Endothelial cell of umbilical vein (primary cell): Measurements from ENCODE around the gene RIC1. TPM values are rescaled to one million over a fixed set of nuclear protein-coding genes. Genes with fewer than 3 reads are reported as not detected.

ENCODE experiments used
- BruUV-seq: library from RNA; stranded (reverse); fragments of 400-500 nt; replicated peaks from 2 replicates; lab custom pipeline; 2021; lab: Mats Ljungman, UMichigan
- CTCF ChIA-PET: fragments of 300-600, 350-600 bp; sonication (Branson Sonifier 250); formaldehyde crosslinking; loops from one replicate; lab custom pipeline; 2021; ENCODE audit warnings: antibody characterized with exemption, inconsistent platforms; lab: Charles Lee
- POLR2A ChIA-PET: fragments of 300-600, 350-600 bp; sonication (Branson Sonifier 250); formaldehyde crosslinking; loops from one replicate; lab custom pipeline; 2021; ENCODE audit warnings: antibody characterized with exemption, inconsistent platforms; lab: Charles Lee
- DNase-seq: peaks from one replicate; pipeline ENCODE4 v3.0.0-alpha.2; 2011; ENCODE audit warnings: low read depth, low spot score
- FAIRE-seq: peaks from 2 replicates; lab custom pipeline; 2011; peaks lifted over from hg19 to GRCh38; lab: Jason Lieb, UNC
- H2AFZ ChIP-seq: 2 replicates; pipeline ENCODE4 v1.6.0; 2012; ENCODE audit warnings: low read depth, low read length, control low read depth, inconsistent platforms
- H3K27ac ChIP-seq: 2 replicates; pipeline ENCODE4 v1.5.1; 2011; ENCODE audit warnings: low read depth, mild to moderate bottlenecking, control low read depth, low read length, moderate library complexity; ENCODE audit not compliant: insufficient read depth
- H3K27me3 ChIP-seq, 2 experiments: 2 replicates each; pipeline versions ENCODE4 v1.6.0 to v1.6.1; 2011; ENCODE audit warnings: low read length in 2 of 2, mixed read lengths in 1 of 2; ENCODE audit not compliant: control insufficient read depth in 2 of 2, insufficient read depth in 2 of 2
- H3K36me3 ChIP-seq, 2 experiments: 2 replicates in 1 of 2; 3 replicates in 1 of 2; pipeline ENCODE4 v1.5.1; 2011; ENCODE audit warnings: low read length in 2 of 2, mild to moderate bottlenecking in 1 of 2, moderate library complexity in 1 of 2; ENCODE audit not compliant: control insufficient read depth in 2 of 2, insufficient read depth in 2 of 2; ENCODE audit errors: extremely low read depth in 1 of 2
- H3K4me1 ChIP-seq: 3 replicates; pipeline ENCODE4 v1.5.1; 2011; ENCODE audit warnings: mild to moderate bottlenecking, low read length; ENCODE audit not compliant: control insufficient read depth, insufficient read depth; ENCODE audit errors: extremely low read depth
- H3K4me2 ChIP-seq: 2 replicates; pipeline ENCODE4 v1.6.1; 2011; ENCODE audit warnings: low read length, control low read depth, mixed read lengths; ENCODE audit not compliant: insufficient read depth
- H3K4me3 ChIP-seq, 3 experiments: fragments of 200-600 bp in 1 of 3; sonication (generic), shearing (Covaris generic) in 1 of 3; replicated peaks in 1 of 3; 2 replicates each; pipeline ENCODE4 v1.5.1; 2011 to 2016; ENCODE audit warnings: control low read depth in 3 of 3, low read length in 3 of 3, mild to moderate bottlenecking in 2 of 3, inconsistent platforms in 1 of 3, low read depth in 1 of 3, moderate library complexity in 1 of 3; ENCODE audit not compliant: insufficient read depth in 1 of 3
- H3K79me2 ChIP-seq: 2 replicates; pipeline ENCODE4 v1.6.0; 2012; ENCODE audit warnings: low read length, inconsistent platforms; ENCODE audit not compliant: control insufficient read depth, insufficient read depth
- H3K9ac ChIP-seq: replicated peaks from 2 replicates; pipeline ENCODE3; 2011; ENCODE audit warnings: low read length, control low read depth; ENCODE audit not compliant: insufficient read depth; ENCODE audit errors: extremely low read depth
- H3K9me1 ChIP-seq: replicated peaks from 3 replicates; pipeline ENCODE4 v1.6.0; 2011; ENCODE audit warnings: mild to moderate bottlenecking, low read length; ENCODE audit not compliant: control insufficient read depth, insufficient read depth; ENCODE audit errors: extremely low read depth
- H3K9me3 ChIP-seq: replicated peaks from 2 replicates; pipeline ENCODE4 v1.5.1; 2012; ENCODE audit warnings: low read length, inconsistent platforms; ENCODE audit not compliant: control insufficient read depth, insufficient read depth
- H4K20me1 ChIP-seq: replicated peaks from 2 replicates; pipeline ENCODE3; 2011; ENCODE audit warnings: mild to moderate bottlenecking, low read length; ENCODE audit not compliant: control insufficient read depth, insufficient read depth; ENCODE audit errors: extremely low read depth
- EZH2 ChIP-seq: IDR thresholded peaks from 2 replicates; pipeline ENCODE4 v1.6.1; 2012; ENCODE audit warnings: borderline replicate concordance, low read depth, mild to moderate bottlenecking, moderate library complexity, low read length, inconsistent platforms; ENCODE audit not compliant: severe bottlenecking
- FOS ChIP-seq: IDR thresholded peaks from 2 replicates; pipeline ENCODE4 v1.6.1; 2011; ENCODE audit warnings: mild to moderate bottlenecking, low read length, moderate library complexity, borderline replicate concordance; ENCODE audit not compliant: insufficient read depth
- GATA2 ChIP-seq: IDR thresholded peaks from 2 replicates; pipeline ENCODE4 v1.7.0; 2011; ENCODE audit warnings: low read depth, mild to moderate bottlenecking, moderate library complexity, mixed read lengths, low read length; ENCODE audit not compliant: insufficient read length, insufficient read depth
- JUN ChIP-seq: IDR thresholded peaks from 2 replicates; pipeline ENCODE4 v1.6.1; 2011; ENCODE audit warnings: borderline replicate concordance, low read depth; ENCODE audit not compliant: insufficient read length, insufficient read depth
- MAX ChIP-seq: IDR thresholded peaks from 2 replicates; pipeline ENCODE4 v1.6.1; 2011; ENCODE audit not compliant: insufficient read depth, insufficient read length
- MYC ChIP-seq: IDR thresholded peaks from one replicate; pipeline ENCODE4 v1.6.1; 2011; ENCODE audit warnings: mild to moderate bottlenecking, low read depth, low read length
- POLR2A ChIP-seq: IDR thresholded peaks from 2 replicates; pipeline ENCODE4 v1.6.1; 2012; ENCODE audit warnings: low read depth, mild to moderate bottlenecking, control low read depth, low read length
- POLR2AphosphoS5 ChIP-seq: IDR thresholded peaks from 2 replicates; pipeline ENCODE4 v1.6.1; 2012; ENCODE audit warnings: low read depth, mild to moderate bottlenecking, control low read depth, low read length, moderate library complexity; ENCODE audit not compliant: insufficient read depth
- dilution Hi-C: fragments of 300-500 bp; cut with MboI; formaldehyde crosslinking; loops from one replicate; pipeline ENCODE4 v1.15.0; 2019; ENCODE audit warnings: low sequenced_read_pairs; ENCODE audit not compliant: extremely low pct_ligation_motif_present
- intact Hi-C: fragments of 100-400 bp; cut with micrococcal nuclease; formaldehyde crosslinking; loops from one replicate; pipeline ENCODE4 v1.10.0; 2022
- polyA plus RNA-seq, 4 experiments: library from polyadenylated mRNA; depleted of rRNA in 3 of 4; stranded (reverse) in 3 of 4; unstranded in 1 of 4; fragments of >200 nt; gene quantifications; 2 replicates each; pipeline versions ENCODE4 v1.2.1 to v1.2.3, GENCODE V29; 2011 to 2012; ENCODE audit warnings: missing spikeins in 1 of 4
- total RNA-seq: library from RNA; stranded (reverse); gene quantifications from 2 replicates; pipeline ENCODE4 v1.2.3, GENCODE V29; 2021
- TF ChIP-seq, protein P1 (sequence below), 2 donors: IDR thresholded peaks; 1 replicate in 1 of 2; 2 replicates in 1 of 2; pipeline ENCODE4 v1.5.1; 2011; ENCODE audit warnings: low read length in 2 of 2, mild to moderate bottlenecking in 2 of 2, moderate library complexity in 2 of 2, control low read depth in 1 of 2, inconsistent platforms in 1 of 2, low read depth in 1 of 2; ENCODE audit not compliant: insufficient read depth in 1 of 2; ENCODE audit errors: extremely low read depth in 1 of 2

RIC1 gene
- total and polyA plus RNA-seq, 2 donors (not counting 3 experiments of a cell fraction or from before 2014, with no cell fraction given), result 14.0 to 23.5 TPM

GRCh38 chr9:5787759-5788302 lies 158.9 kb downstream of the RIC1 start:
- no peaks in the 10 kb centered on the region for H3K9me1 ChIP-seq
- POLR2A ChIA-PET, result no interaction called here
- H3K9ac ChIP-seq, result no peak overlapping the region
- no peak overlapping the region for H3K4me3 ChIP-seq
- peaks cover 10% of the 10 kb centered on the region for H3K4me1 ChIP-seq
- TF ChIP-seq MYC (no peak), MAX (no peak), POLR2AphosphoS5 (no peak), EZH2 (no peak), GATA2 (no peak), JUN (no peak), POLR2A (no peak), FOS (no peak)
- TF ChIP-seq, protein P1, sequence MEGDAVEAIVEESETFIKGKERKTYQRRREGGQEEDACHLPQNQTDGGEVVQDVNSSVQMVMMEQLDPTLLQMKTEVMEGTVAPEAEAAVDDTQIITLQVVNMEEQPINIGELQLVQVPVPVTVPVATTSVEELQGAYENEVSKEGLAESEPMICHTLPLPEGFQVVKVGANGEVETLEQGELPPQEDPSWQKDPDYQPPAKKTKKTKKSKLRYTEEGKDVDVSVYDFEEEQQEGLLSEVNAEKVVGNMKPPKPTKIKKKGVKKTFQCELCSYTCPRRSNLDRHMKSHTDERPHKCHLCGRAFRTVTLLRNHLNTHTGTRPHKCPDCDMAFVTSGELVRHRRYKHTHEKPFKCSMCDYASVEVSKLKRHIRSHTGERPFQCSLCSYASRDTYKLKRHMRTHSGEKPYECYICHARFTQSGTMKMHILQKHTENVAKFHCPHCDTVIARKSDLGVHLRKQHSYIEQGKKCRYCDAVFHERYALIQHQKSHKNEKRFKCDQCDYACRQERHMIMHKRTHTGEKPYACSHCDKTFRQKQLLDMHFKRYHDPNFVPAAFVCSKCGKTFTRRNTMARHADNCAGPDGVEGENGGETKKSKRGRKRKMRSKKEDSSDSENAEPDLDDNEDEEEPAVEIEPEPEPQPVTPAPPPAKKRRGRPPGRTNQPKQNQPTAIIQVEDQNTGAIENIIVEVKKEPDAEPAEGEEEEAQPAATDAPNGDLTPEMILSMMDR (IDR thresholded peaks at IDR 0.05; ENCODE audit: extremely low read depth in 1 of 2, insufficient read depth in 1 of 2, low read depth in 1 of 2, low read length in 2 of 2), result no peak
- no peak overlapping the region for H3K27ac ChIP-seq
- DNase-seq (no peak), FAIRE-seq (no peak)
- H4K20me1 ChIP-seq, result no peaks in the 10 kb centered on the region
- dilution Hi-C loops, result no loop called here
- no TSS peak for BruUV-seq
- no peaks in the 10 kb centered on the region for H3K9me3 ChIP-seq
- CTCF ChIA-PET, result interaction anchor here (1.3 kb wide), 1 partner anchor 11 kb away, joined by 4 read pairs; no protein-coding TSS in a partner anchor
- H3K4me2 ChIP-seq, result no peak overlapping the region
- H3K27me3 ChIP-seq, result no peaks in the 10 kb centered on the region
- peaks cover 0 to 10% of the 10 kb centered on the region in 2 experiments for H3K36me3 ChIP-seq
- H3K79me2 ChIP-seq, result no peaks in the 10 kb centered on the region
- intact Hi-C loops, result no loop called here
- H2AFZ ChIP-seq, result no peak overlapping the region
